ENCODE results near the gene VNN1.

GRCh38 chr6:132748446-132748845, 34.6 kb upstream of the VNN1 start:
- no peak for TF ChIP-seq CTCF (conservative IDR thresholded peaks at IDR 0.05)
- TF ChIP-seq EZH2 (IDR thresholded peaks at IDR 0.05; ENCODE audit: low read depth): no peak
